ENCODE data around the gene PIGU. TPM values are rescaled to one million over a fixed set of nuclear protein-coding genes. Genes with fewer than 3 reads are reported as not detected.

The PIGU gene
- total RNA-seq, 2 experiments from 2014 or later: 16.6 to 27.9 TPM

DNA sequence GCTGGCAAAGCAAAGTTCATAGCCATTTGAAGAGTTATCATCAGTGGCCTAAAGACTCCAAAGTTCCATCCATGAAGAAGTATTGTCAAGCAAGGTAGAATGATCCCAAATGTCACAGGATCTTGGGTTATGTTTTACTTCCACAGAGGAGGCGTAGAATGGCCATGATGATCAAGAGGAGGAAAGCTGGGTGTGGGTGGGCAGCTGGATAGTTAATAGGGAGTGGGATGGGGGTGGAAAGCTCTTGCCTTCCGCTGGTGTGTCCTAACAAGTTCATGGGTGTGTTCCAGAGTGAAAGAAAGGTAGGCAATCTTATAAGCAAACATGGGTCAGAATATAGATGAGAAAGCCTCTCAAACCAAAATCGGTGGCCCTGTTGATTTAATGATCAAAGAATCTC is 38.4 kb downstream of the PIGU start:
- intact Hi-C loops (cut with micrococcal nuclease; ENCODE audit: unreplicated experiment): no loop called here
- CTCF ChIA-PET (ENCODE audit: unreplicated experiment): no interaction called here
- no TSS peak for BruUV-seq (replicated peaks)
- Histone ChIP-seq H3K4me3 (ENCODE audit: low read depth, low read length, poor library complexity, severe bottlenecking) (no peak overlapping the region), H3K4me2 (ENCODE audit: low read length) (no peak overlapping the region), H4K20me1 (ENCODE audit: insufficient read depth, low read length) (no peaks in the 10 kb centered on the region), H3K9me3 (ENCODE audit: low read length) (no peaks in the 10 kb centered on the region), H3K9me2 (ENCODE audit: insufficient read depth, low read length) (no peaks in the 10 kb centered on the region), H3K36me3 (ENCODE audit: insufficient read depth, low read length) (peaks cover 55% of the 10 kb centered on the region), H2AFZ (ENCODE audit: low read length) (no peak overlapping the region), H3K4me1 (ENCODE audit: insufficient read depth, low read length, poor library complexity, severe bottlenecking) (no peaks in the 10 kb centered on the region), H3K27ac (ENCODE audit: low read depth, low read length, poor library complexity, severe bottlenecking) (no peak overlapping the region), H3K79me2 (ENCODE audit: insufficient read depth, low read depth, low read length) (no peaks in the 10 kb centered on the region)
- no peak for DNase-seq (ENCODE audit: low spot score)
- TF ChIP-seq, protein P1, sequence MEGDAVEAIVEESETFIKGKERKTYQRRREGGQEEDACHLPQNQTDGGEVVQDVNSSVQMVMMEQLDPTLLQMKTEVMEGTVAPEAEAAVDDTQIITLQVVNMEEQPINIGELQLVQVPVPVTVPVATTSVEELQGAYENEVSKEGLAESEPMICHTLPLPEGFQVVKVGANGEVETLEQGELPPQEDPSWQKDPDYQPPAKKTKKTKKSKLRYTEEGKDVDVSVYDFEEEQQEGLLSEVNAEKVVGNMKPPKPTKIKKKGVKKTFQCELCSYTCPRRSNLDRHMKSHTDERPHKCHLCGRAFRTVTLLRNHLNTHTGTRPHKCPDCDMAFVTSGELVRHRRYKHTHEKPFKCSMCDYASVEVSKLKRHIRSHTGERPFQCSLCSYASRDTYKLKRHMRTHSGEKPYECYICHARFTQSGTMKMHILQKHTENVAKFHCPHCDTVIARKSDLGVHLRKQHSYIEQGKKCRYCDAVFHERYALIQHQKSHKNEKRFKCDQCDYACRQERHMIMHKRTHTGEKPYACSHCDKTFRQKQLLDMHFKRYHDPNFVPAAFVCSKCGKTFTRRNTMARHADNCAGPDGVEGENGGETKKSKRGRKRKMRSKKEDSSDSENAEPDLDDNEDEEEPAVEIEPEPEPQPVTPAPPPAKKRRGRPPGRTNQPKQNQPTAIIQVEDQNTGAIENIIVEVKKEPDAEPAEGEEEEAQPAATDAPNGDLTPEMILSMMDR (conservative IDR thresholded peaks at IDR 0.05; ENCODE audit: low read length): no peak
- TF ChIP-seq EZH2phosphoT487 (IDR thresholded peaks at IDR 0.05; ENCODE audit: borderline replicate concordance, low read depth, low read length): no peak
- POLR2A ChIA-PET: no interaction called here

- no peaks in the 10 kb centered on the region for H4K20me1 ChIP-seq (ENCODE audit: insufficient read depth, low read length)
- ChIA-PET POLR2A (no interaction called here), CTCF (ENCODE audit: unreplicated experiment) (no interaction called here)
- TF ChIP-seq EZH2phosphoT487 (IDR thresholded peaks at IDR 0.05; ENCODE audit: borderline replicate concordance, low read depth, low read length): no peak
- TF ChIP-seq, protein P1 (conservative IDR thresholded peaks at IDR 0.05; ENCODE audit: low read length): no peak
- no peak overlapping the region for H3K4me2 ChIP-seq (ENCODE audit: low read length)
- intact Hi-C loops (cut with micrococcal nuclease; ENCODE audit: unreplicated experiment): no loop called here
- H3K27ac ChIP-seq (ENCODE audit: low read depth, low read length, poor library complexity, severe bottlenecking): no peak overlapping the region
- peaks cover 55% of the 10 kb centered on the region for H3K36me3 ChIP-seq (ENCODE audit: insufficient read depth, low read length)
- no peak for DNase-seq (ENCODE audit: low spot score)
- no peaks in the 10 kb centered on the region for H3K9me3 ChIP-seq (ENCODE audit: low read length)
- H3K79me2 ChIP-seq (ENCODE audit: insufficient read depth, low read depth, low read length): no peaks in the 10 kb centered on the region
- H2AFZ ChIP-seq (ENCODE audit: low read length): no peak overlapping the region
- no peak overlapping the region for H3K4me3 ChIP-seq (ENCODE audit: low read depth, low read length, poor library complexity, severe bottlenecking)
- BruUV-seq (replicated peaks): no TSS peak
- no peaks in the 10 kb centered on the region for H3K9me2 ChIP-seq (ENCODE audit: insufficient read depth, low read length)
- H3K4me1 ChIP-seq (ENCODE audit: insufficient read depth, low read length, poor library complexity, severe bottlenecking): no peaks in the 10 kb centered on the region
These were observed 38.9 kb downstream of the PIGU start for GRCh38 chr20:34638039-34638292.

DNA sequence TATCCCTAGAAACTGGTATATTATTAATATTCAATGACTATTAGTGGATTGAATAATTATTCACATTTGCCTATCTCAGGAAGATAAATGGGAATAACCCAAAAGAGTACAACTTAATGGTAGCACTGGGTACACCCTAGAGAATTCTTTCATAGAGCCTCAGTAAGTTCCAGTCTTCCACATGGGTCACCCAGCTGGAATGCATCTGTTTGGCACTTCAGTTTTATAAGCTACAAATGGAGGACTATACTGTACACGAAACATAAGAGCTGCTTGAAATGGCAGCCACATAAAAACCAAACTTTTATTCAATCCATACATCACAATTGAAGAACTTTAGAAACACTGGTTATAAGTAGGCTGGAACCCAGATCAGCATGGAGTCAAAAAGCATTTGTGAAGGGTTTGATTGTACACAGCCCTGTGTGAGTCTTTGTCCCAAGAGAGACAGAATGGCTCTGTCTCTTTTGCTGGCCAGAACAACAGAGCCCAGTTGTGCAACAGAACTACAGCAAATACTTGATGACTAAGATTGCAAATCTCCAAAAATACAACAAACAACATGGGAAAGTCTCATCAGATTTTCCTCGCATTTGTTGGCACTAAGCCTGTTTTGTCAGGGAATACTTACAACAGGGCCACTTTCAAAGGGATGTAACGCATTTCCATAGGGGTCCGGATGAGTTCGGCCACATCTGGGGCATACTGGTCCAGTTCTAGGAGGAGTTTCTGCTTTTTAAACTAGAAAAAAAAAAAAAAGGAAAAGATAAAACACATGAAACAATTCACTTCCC is 39.5 kb downstream of the PIGU start:
- Histone ChIP-seq H3K27ac (ENCODE audit: low read depth, low read length, poor library complexity, severe bottlenecking) (no peak overlapping the region), H3K79me2 (ENCODE audit: insufficient read depth, low read depth, low read length) (no peaks in the 10 kb centered on the region), H3K9me2 (ENCODE audit: insufficient read depth, low read length) (no peaks in the 10 kb centered on the region), H3K4me3 (ENCODE audit: low read depth, low read length, poor library complexity, severe bottlenecking) (no peak overlapping the region), H3K4me1 (ENCODE audit: insufficient read depth, low read length, poor library complexity, severe bottlenecking) (no peaks in the 10 kb centered on the region), H3K9me3 (ENCODE audit: low read length) (no peaks in the 10 kb centered on the region), H4K20me1 (ENCODE audit: insufficient read depth, low read length) (no peaks in the 10 kb centered on the region), H3K36me3 (ENCODE audit: insufficient read depth, low read length) (peaks cover 60% of the 10 kb centered on the region), H2AFZ (ENCODE audit: low read length) (no peak overlapping the region), H3K4me2 (ENCODE audit: low read length) (no peak overlapping the region)
- TF ChIP-seq, protein P1 (conservative IDR thresholded peaks at IDR 0.05; ENCODE audit: low read length): no peak
- TF ChIP-seq EZH2phosphoT487 (IDR thresholded peaks at IDR 0.05; ENCODE audit: borderline replicate concordance, low read depth, low read length): no peak
- POLR2A ChIA-PET: interaction anchor here (0.5 to 1.0 kb wide), 3 partner anchors 19 to 1813 kb away, joined by 3 read pairs; no protein-coding TSS in a partner anchor
- intact Hi-C loops (cut with micrococcal nuclease; ENCODE audit: unreplicated experiment): no loop called here
- no peak for DNase-seq (ENCODE audit: low spot score)
- BruUV-seq (replicated peaks): no TSS peak
- CTCF ChIA-PET (ENCODE audit: unreplicated experiment): no interaction called here

All from OCI-LY7 (cell line).